Stimulated activated CD4-positive, alpha-beta T cell treated with anti-CD3 and anti-CD28 coated beads, Interleukin-2, amount 100 ng/mL, for 4 hours (primary cell): ENCODE data around the gene CAPZA1.

Experiments
- DNase-seq: peaks from one replicate; pipeline ENCODE4 v3.0.0-alpha.2; 2020; ENCODE audit warnings: low read depth

Gene CAPZA1

GRCh38 chr1:112715264-112716053 lies 95.8 kb downstream of the CAPZA1 start, which contains the start of gene PPM1J:
Gene PPM1J (minus strand): TSS chr1:112715332. CDS start chr1:112715301, 31 bp downstream.
- DNase-seq = peak; percentile 94

GRCh38 chr1:112716133-112716720 lies 96.6 kb downstream of the CAPZA1 start:
- peak; percentile 69 for DNase-seq

- no peak for DNase-seq
Measured at GRCh38 chr1:112717263-112717873, 97.7 kb downstream of the CAPZA1 start.

- peak; percentile 68 for DNase-seq
Measured at GRCh38 chr1:112718691-112719418, 99.2 kb downstream of the CAPZA1 start.

- no peak for DNase-seq
Measured at GRCh38 chr1:112719706-112720105, 100.1 kb downstream of the CAPZA1 start.

- DNase-seq = no peak
Measured at GRCh38 chr1:112720800-112721199, 101.2 kb downstream of the CAPZA1 start.
